Measurements from ENCODE around the gene RTN4IP1. TPM values are rescaled to one million over a fixed set of nuclear protein-coding genes. Genes with fewer than 3 reads are reported as not detected.
"Not testable (repeated sequence)": the region's sequence is repeated elsewhere in the genome, so short reads cannot be mapped to it uniquely, and the experiment has no call there.

RTN4IP1 gene
- total RNA-seq, 1 experiment from 2014 or later: 8.5 TPM

DNA sequence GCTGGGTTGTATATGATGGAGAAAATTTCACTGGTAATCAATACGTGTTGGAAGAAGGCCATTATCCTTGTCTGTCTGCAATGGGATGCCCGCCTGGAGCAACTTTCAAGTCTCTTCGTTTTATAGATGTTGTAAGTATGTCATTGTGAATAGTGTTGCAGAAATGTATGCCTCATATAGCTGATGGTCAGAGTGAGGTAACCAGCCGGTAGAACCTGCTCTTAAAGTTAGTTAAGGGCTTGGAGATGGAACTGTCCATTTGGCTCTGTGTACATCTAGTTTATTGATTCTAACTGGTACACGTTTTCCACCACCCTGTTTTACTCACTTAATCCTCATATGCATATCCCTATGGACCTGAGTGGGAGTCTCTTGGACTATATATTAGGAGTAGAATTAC, 73.5 kb downstream of the RTN4IP1 start:
- Histone ChIP-seq H3K4me1 (no peaks in the 10 kb centered on the region), H3K27me3 (no peaks in the 10 kb centered on the region), H3K4me3 (no peak overlapping the region), H3K27ac (no peak overlapping the region), H3K36me3 (no peaks in the 10 kb centered on the region), H3K9me3 (replicated peaks) (no peaks in the 10 kb centered on the region)
- no peak for DNase-seq

- no peaks in the 10 kb centered on the region for H3K4me1 ChIP-seq
- DNase-seq: no peak
- H3K27me3 ChIP-seq: no peaks in the 10 kb centered on the region
- H3K36me3 ChIP-seq: no peaks in the 10 kb centered on the region; the same call in 1 of the 2 replicates
- H3K27ac ChIP-seq: no peak overlapping the region
- H3K9me3 ChIP-seq (replicated peaks): no peaks in the 10 kb centered on the region
- no peak overlapping the region for H3K4me3 ChIP-seq
Measured at GRCh38 chr6:106553440-106553839, 75.9 kb downstream of the RTN4IP1 start.

DNA sequence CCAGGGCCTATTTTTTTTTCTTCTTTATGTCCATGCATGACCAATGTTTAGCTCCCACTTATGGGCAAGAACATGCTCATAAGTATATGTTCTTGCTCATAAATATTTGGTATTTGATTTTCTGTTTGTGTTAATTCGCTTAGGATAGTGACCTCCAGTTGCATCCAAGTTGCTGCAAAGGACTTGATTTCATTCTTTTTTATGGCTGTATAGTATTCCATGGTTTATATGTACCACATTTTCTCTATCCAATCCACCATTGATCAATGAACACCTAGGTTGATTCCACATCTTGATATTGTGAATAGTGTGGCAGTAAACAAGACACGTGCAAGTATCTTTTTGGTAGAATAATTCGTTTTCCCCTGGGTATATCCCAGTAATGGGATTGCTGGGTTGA, 78.1 kb downstream of the RTN4IP1 start:
- H3K4me3 ChIP-seq: no peak overlapping the region
- H3K27ac ChIP-seq: no peak overlapping the region
- no peaks in the 10 kb centered on the region; the same call in 1 of the 2 replicates for H3K36me3 ChIP-seq
- H3K4me1 ChIP-seq: no peaks in the 10 kb centered on the region
- no peaks in the 10 kb centered on the region for H3K9me3 ChIP-seq (replicated peaks)
- H3K27me3 ChIP-seq: no peaks in the 10 kb centered on the region
- DNase-seq: no peak

DNA sequence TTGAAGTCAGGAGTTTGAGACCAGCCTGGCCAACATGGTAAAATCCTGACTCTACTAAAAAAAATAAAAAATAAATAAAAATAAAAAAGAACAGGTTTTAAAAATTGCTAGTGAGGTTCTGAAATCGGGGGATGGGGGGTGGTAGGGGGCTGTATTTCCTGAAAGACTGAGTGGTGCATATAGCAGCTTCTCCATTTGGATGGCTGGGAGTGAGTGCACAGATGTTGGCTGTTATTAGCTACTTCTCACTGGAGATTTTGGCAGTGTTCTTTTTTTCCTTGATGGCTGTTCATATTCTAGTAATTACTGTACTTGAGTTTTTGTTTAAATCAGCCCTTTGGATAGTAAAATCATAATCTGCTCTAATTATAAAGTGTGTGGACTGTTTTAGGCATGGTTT, 79.8 kb downstream of the RTN4IP1 start:
- H3K27me3 ChIP-seq: no peaks in the 10 kb centered on the region
- no peak for DNase-seq
- H3K36me3 ChIP-seq: no peaks in the 10 kb centered on the region; the same call in 1 of the 2 replicates
- no peak overlapping the region for H3K4me3 ChIP-seq
- no peak overlapping the region for H3K27ac ChIP-seq
- H3K4me1 ChIP-seq: no peaks in the 10 kb centered on the region
- H3K9me3 ChIP-seq (replicated peaks): no peaks in the 10 kb centered on the region

DNA sequence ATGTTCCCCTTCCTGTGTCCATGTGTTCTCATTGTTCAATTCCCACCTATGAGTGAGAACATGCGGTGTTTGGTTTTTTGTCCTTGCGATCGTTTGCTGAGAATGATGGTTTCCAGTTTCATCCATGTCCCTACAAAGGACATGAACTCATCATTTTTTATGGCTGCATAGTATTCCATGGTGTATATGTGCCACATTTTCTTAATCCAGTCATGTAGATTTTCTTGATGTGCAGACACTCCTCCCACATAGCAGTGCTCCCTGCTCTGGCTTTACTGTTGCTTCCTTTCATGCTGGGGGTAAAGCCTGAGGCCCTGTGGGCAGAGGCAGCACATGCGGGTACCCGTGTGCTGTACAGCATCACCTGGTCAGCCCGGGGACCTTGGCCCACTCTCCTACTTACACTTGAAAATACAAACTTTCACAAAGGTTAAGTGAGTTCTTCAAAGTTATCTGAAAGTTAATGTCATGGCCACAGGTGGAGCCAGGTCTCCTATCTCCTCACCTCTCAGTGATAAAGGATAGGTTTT, 80.3 kb downstream of the RTN4IP1 start:
- H3K36me3 ChIP-seq; H3K27me3 ChIP-seq; H3K27ac ChIP-seq; H3K4me1 ChIP-seq; H3K9me3 ChIP-seq (replicated peaks); H3K4me3 ChIP-seq; DNase-seq: not testable (repeated sequence)

GRCh38 chr6:106547601-106548453, 81.5 kb downstream of the RTN4IP1 start:
- Histone ChIP-seq H3K4me1 (no peaks in the 10 kb centered on the region), H3K27me3 (no peaks in the 10 kb centered on the region), H3K9me3 (replicated peaks) (no peaks in the 10 kb centered on the region), H3K27ac (no peak overlapping the region), H3K36me3 (no peaks in the 10 kb centered on the region; the same call in 1 of the 2 replicates), H3K4me3 (no peak overlapping the region)
- DNase-seq: no peak

DNA sequence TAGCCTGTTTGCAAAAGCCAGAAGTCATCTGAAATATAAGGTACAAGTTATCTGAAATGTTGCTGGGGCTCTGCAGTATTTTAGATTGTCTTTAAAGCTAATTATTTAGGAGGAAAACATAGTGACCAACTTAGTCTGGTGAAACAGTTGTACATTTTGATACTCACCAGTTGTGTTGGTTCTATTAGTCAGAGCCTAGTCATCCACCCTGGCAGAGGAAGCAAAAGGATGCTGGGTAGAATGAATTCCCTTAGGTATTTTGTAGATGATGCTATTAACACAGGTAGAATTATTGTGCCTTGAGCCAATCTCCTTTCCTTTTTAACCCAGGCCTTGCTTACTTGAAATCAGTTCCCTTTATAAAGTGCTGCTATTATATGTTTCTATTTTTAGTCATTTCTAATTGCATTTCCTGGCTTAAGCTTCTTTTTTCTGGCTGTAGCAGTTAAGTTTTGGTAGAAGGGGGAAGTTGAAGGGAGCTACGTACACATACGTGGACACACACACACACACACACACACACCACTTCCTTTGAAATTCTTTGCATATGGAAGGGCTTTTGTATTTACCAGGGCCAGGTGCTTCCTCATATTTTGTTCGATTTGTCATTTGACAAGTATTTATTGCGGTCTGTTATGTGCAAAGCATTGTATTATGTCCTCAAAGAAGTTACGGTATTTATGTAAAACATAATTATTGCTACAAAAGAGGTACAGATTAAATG, 82.4 kb downstream of the RTN4IP1 start:
- Histone ChIP-seq H3K36me3 (no peaks in the 10 kb centered on the region; the same call in 1 of the 2 replicates), H3K9me3 (replicated peaks) (no peaks in the 10 kb centered on the region), H3K27me3 (no peaks in the 10 kb centered on the region), H3K27ac (no peak overlapping the region), H3K4me3 (no peak overlapping the region), H3K4me1 (no peaks in the 10 kb centered on the region)
- no peak for DNase-seq

GRCh38 chr6:106546261-106546690, 83.0 kb downstream of the RTN4IP1 start:
- Histone ChIP-seq H3K27ac (no peak overlapping the region), H3K36me3 (no peaks in the 10 kb centered on the region; the same call in 1 of the 2 replicates), H3K27me3 (no peaks in the 10 kb centered on the region), H3K9me3 (replicated peaks) (no peaks in the 10 kb centered on the region), H3K4me3 (no peak overlapping the region), H3K4me1 (no peaks in the 10 kb centered on the region)
- DNase-seq: no peak

DNA sequence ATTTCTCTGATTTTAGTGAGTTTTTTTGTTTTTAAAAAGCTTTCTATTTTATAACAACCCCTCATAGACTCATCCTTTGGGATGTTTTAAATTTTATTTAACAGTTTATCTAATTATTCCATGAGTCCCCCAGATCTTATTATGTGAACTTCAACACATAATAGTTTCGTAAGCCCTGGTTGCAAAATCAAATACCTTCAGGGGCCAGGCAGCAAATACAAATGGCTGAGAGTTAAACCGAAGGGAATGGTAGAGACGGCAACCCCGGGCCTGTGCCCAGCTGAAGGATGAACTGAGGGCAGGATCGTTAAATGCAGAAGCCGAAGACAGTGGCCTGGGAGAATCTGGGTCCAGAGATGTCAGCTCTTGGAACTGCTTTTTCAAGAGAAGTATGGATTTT, 88.4 kb downstream of the RTN4IP1 start:
- DNase-seq: no peak
- Histone ChIP-seq H3K27me3 (peaks cover 5% of the 10 kb centered on the region; the same call in 1 of the 2 replicates), H3K9me3 (replicated peaks) (no peaks in the 10 kb centered on the region), H3K27ac (no peak overlapping the region), H3K4me3 (no peak overlapping the region), H3K4me1 (no peaks in the 10 kb centered on the region), H3K36me3 (no peaks in the 10 kb centered on the region)

GRCh38 chr6:106540432-106540831, 88.9 kb downstream of the RTN4IP1 start:
- peaks cover 5% of the 10 kb centered on the region; the same call in 1 of the 2 replicates for H3K27me3 ChIP-seq
- no peaks in the 10 kb centered on the region for H3K36me3 ChIP-seq
- H3K9me3 ChIP-seq (replicated peaks): no peaks in the 10 kb centered on the region
- H3K27ac ChIP-seq: no peak overlapping the region
- H3K4me3 ChIP-seq: no peak overlapping the region
- H3K4me1 ChIP-seq: no peaks in the 10 kb centered on the region
- DNase-seq: no peak

DNA sequence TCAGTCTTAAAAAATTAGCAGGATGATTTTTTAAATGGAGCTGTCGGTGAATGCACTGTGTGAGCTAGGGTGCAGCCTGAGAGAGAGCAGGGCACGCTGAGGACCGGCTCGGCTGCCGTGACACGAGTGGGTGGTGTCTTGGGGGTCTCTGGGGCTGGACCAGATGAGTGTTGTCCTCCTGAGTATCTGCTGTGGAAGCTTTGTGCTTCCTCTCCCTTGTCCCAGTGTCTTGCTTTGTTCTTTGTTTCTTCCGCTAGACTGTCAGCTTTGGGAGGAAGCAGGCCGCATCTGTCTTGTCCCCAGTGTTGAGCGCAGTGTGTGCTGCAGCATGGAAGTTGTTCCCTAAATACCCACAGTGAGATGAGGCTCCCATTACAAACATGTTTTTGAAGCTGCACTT, 89.4 kb downstream of the RTN4IP1 start:
- no peaks in the 10 kb centered on the region for H3K36me3 ChIP-seq
- DNase-seq: peak in 1 of 2 experiments; percentile 5
- H3K27ac ChIP-seq: no peak overlapping the region
- no peak overlapping the region for H3K4me3 ChIP-seq
- peaks cover 5% of the 10 kb centered on the region; the same call in 1 of the 2 replicates for H3K27me3 ChIP-seq
- no peaks in the 10 kb centered on the region for H3K4me1 ChIP-seq
- H3K9me3 ChIP-seq (replicated peaks): no peaks in the 10 kb centered on the region

- no peaks in the 10 kb centered on the region for H3K4me1 ChIP-seq
- H3K27me3 ChIP-seq: peaks cover 5% of the 10 kb centered on the region; the same call in 1 of the 2 replicates
- H3K4me3 ChIP-seq: no peak overlapping the region
- no peaks in the 10 kb centered on the region for H3K9me3 ChIP-seq (replicated peaks)
- no peaks in the 10 kb centered on the region for H3K36me3 ChIP-seq
- no peak overlapping the region for H3K27ac ChIP-seq
- no peak for DNase-seq
Measured at GRCh38 chr6:106538145-106538544, 91.2 kb downstream of the RTN4IP1 start.

GRCh38 chr6:106537662-106538061, 91.6 kb downstream of the RTN4IP1 start:
- no peak for DNase-seq
- no peaks in the 10 kb centered on the region for H3K36me3 ChIP-seq
- no peak overlapping the region for H3K4me3 ChIP-seq
- H3K27me3 ChIP-seq: peaks cover 7% of the 10 kb centered on the region; the same call in 1 of the 2 replicates
- H3K27ac ChIP-seq: no peak overlapping the region
- H3K4me1 ChIP-seq: no peaks in the 10 kb centered on the region
- H3K9me3 ChIP-seq (replicated peaks): no peaks in the 10 kb centered on the region

- Histone ChIP-seq H3K4me1 (no peaks in the 10 kb centered on the region), H3K9me3 (replicated peaks) (no peaks in the 10 kb centered on the region), H3K27me3 (peaks cover 14% of the 10 kb centered on the region; the same call in 1 of the 2 replicates), H3K4me3 (no peak overlapping the region), H3K36me3 (no peaks in the 10 kb centered on the region), H3K27ac (no peak overlapping the region)
- no peak for DNase-seq
Measured at GRCh38 chr6:106536851-106537250, 92.4 kb downstream of the RTN4IP1 start.

DNA sequence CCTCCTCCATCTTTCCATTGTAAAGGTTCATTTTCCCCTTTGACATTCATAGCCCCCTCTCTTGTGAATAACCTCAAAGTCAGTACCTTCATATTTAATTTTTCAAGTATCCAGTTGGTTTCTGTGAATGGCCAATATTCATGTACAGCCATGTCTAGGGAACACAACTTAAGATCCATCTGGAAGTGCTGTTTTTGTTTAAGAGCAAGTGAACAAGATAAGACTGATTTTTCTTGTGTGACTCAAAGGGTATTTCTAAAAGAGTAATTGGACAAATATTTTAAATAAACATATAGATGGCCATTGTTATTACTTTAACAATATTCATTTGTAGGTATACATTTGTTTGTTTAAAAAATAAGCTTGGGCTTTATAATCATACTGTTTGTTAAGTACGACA, 92.9 kb downstream of the RTN4IP1 start:
- H3K36me3 ChIP-seq: no peaks in the 10 kb centered on the region
- no peaks in the 10 kb centered on the region for H3K4me1 ChIP-seq
- no peak overlapping the region for H3K27ac ChIP-seq
- DNase-seq: no peak
- no peaks in the 10 kb centered on the region for H3K9me3 ChIP-seq (replicated peaks)
- peaks cover 15% of the 10 kb centered on the region; the same call in 1 of the 2 replicates for H3K27me3 ChIP-seq
- H3K4me3 ChIP-seq: no peak overlapping the region

All from SJCRH30 (cell line).